Endothelial cell of umbilical vein (primary cell): Measurements from ENCODE around the gene TMEM37.

Source experiments
- CTCF ChIP-seq, 2 donors: IDR thresholded peaks; 1 replicate in 1 of 2; 2 replicates in 1 of 2; pipeline ENCODE4 v1.5.1; 2011; ENCODE audit warnings: low read length in 2 of 2, mild to moderate bottlenecking in 2 of 2, moderate library complexity in 2 of 2, control low read depth in 1 of 2, inconsistent platforms in 1 of 2, low read depth in 1 of 2; ENCODE audit not compliant: insufficient read depth in 1 of 2; ENCODE audit errors: extremely low read depth in 1 of 2
- EZH2 ChIP-seq: IDR thresholded peaks from 2 replicates; pipeline ENCODE4 v1.6.1; 2012; ENCODE audit warnings: borderline replicate concordance, low read depth, mild to moderate bottlenecking, moderate library complexity, low read length, inconsistent platforms; ENCODE audit not compliant: severe bottlenecking
- MAX ChIP-seq: IDR thresholded peaks from 2 replicates; pipeline ENCODE4 v1.6.1; 2011; ENCODE audit not compliant: insufficient read depth, insufficient read length

- no peak for TF ChIP-seq CTCF (IDR thresholded peaks at IDR 0.05; ENCODE audit: extremely low read depth in 1 of 2, insufficient read depth in 1 of 2, low read depth in 1 of 2, low read length in 2 of 2)
- TF ChIP-seq EZH2: no peak
- no peak for TF ChIP-seq MAX
Observed at GRCh38 chr2:119486886-119487285, 55.2 kb downstream of the TMEM37 start.
